Caki2 (cell line): ENCODE measurements around the gene KLHL29. TPM values are rescaled to one million over a fixed set of nuclear protein-coding genes. Genes with fewer than 3 reads are reported as not detected.
"Not testable (repeated sequence)": the region's sequence is repeated elsewhere in the genome, so short reads cannot be mapped to it uniquely, and the experiment has no call there.

Source experiments
- DNase-seq: peaks from one replicate; pipeline ENCODE4 v3.0.0-alpha.2; 2015; ENCODE audit warnings: low read depth
- in situ Hi-C: cut with HindIII; loops from 2 replicates; pipeline ENCODE4 v1.10.0; 2016; ENCODE audit warnings: low sequenced_read_pairs, low pct_unique_long_range_greater_than_20kb, mixed read lengths
- total RNA-seq: library from RNA; depleted of rRNA; stranded (reverse); fragments of >200 nt; shearing (Covaris generic); gene quantifications from 2 replicates; pipeline ENCODE4 v1.2.3, GENCODE V29; 2014; ENCODE audit warnings: low replicate concordance; rRNA removed

Gene KLHL29
- 1.4 and 2.1 TPM in 2 replicates for total RNA-seq

DNA sequence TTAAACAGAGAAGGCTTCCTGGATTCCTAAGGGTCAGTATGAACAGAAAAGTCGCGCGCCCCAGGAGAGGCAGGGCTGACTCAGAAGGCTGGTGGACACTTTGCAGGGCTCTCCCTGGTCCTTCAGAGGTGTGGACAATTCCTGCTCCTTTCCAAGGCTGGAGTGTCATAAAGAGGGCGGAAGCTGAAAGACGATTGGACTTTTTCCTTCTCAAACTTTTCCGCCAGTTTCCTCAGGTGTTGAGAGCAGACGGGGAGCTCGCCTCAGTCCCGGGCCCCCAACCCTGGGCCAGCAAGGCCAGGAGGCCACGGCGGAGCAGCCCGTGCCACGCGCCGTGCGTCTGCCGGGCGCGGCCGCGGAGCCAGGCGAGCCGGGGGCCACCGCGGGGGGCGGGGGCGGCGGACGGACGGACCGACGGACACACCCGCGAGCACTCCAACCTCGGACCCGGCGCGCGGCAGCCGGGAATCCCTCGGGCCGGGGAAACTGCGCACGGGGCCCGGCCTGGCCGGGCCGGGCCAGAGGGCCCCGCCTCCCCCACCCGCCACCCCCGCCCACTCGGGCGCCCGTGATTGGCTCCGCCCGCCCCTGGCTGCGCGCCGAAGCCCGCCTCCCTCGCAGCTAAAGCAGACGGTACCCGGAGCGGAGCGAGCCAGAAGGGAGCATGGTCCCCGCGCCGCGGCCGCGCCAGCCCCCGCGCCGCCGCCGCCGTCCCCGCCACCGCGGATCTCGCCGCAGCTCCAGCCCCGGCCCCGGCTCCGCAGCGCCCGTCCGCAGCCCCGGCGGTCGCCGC, at the start of gene KLHL29:
KLHL29 (plus strand) TSS at position 629 of the 793 bp plus-strand sequence. CDS start 177,018 bp downstream, outside the sequence.
- peak; percentile 56 for DNase-seq
- in situ Hi-C loops, result no loop called here

DNA sequence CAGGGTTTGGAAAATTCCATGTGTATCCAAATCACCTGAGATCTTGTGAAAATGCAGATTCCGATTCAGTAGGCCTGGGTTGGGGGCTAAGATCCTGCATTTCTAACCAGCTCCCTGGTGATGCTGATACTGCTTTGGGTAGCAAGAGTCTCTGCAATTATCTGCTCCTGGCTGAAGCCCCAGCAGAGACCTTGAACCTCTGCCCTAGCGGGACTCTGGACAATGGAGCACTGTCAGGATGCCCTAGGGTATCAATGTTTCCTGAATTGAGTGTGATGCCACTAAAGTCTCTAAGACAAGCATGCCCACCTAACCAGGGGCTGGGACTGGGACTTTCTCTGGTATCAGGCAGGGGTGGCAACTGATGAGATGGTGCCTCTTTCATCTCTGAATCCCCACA, 49.4 kb upstream of the KLHL29 start:
- DNase-seq, result no peak
- in situ Hi-C loops, result no loop called here

DNA sequence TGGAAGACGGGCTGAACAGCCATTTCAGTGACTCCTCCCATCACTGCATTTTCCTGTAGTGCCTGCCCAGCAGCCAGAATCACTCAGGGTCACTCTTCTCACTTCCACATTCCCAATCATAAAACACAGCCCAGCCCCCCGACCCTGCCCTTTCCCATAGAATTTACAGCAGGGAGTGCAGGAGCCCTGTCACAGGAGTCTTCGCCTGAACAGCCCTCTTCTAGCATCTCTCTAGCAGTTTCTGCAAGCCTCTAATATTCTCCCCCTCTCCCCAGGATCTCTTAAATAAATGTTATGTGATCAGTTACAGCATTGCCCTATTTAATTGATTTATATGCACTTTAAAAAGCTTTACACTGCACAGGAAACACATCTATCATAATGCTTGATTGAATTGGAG, 42.9 kb upstream of the KLHL29 start:
- in situ Hi-C loops, result no loop called here
- no peak for DNase-seq

DNA sequence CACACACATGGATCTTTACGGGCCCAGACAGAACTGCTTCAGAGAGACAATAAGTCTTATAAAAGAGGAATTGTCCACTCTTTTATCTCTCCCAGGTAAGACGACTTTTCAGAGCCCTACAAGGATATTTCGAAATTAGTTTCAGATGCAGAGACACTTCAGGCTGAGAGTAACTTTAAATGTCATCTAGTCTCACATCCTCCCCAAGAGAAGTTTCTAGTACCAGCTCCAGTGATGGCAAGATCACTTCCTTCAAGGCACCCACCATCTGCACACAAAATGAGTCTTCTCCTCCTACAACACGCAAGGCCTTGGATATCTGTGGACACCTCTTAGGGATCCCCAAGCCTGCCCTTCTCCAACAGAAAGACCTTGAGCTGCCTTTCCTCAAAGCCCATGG, 39.0 kb upstream of the KLHL29 start:
- in situ Hi-C loops, result no loop called here
- no peak for DNase-seq

DNA sequence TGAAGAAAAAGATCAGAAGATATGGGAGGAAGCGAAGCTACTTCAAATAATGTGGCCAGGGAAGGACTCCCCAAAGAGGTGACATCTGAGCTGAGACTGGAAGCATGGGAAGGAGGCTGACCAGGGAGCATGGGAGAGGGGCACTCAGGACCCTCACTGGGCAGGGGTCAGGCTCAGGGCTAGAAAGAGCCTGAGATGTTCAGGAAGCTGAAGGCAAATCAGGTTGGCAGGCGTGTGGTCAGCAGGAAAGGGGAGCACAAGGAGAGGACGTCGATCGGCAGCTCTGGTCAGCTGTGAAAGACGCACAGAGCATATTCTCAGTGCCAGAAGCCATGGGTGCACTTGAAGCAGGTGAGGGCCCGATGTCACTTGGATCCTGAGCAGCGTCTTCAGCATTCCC, 38.2 kb upstream of the KLHL29 start:
- in situ Hi-C loops, result no loop called here
- no peak for DNase-seq

DNA sequence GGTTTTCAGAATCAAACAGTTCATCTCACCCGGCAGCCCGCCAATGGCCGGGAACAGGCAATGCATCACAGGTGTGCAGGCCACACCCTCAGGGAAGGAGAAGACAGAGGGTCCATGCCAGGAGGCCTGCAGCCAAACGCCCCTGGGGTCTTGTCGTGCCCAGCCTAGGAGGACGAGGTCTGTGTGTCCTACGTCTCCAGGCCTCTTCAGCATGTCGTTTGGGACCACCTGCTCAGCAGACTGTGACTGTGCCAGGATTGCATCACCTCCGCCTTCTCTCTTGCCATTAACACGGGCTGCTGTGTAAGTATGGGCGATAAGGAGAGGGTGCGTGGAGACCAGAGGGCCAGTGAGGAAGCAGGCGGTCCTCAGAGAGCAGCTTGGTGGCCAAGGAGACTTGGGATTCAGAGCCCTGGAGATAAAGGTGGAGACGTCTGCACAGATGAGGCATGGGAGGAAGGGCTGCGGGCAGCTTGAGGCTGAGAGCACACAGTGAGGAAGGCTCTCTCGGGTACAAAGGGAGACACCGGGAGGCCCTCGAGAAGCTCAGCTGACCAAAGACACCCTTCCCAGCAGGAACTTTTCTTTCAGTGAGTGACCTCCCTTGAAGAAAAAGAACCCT, 37.4 kb upstream of the KLHL29 start:
- DNase-seq, result no peak
- in situ Hi-C loops, result no loop called here

DNA sequence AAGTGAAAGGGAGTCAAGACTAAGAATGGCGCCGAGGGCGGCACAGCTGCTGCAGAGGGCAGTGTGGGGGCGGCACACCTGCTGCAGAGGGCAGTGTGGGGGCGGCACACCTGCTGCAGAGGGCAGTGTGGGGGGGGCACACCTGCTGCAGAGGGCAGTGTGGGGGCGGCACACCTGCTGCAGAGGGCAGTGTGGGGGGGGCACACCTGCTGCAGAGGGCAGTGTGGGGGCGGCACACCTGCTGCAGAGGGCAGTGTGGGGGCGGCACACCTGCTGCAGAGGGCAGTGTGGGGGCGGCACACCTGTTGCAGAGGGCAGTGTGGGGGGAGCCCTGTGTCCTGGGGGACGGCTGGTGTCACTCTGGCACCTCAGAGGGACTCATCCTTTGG, 36.9 kb upstream of the KLHL29 start:
- in situ Hi-C loops, DNase-seq: not testable (repeated sequence)

DNA sequence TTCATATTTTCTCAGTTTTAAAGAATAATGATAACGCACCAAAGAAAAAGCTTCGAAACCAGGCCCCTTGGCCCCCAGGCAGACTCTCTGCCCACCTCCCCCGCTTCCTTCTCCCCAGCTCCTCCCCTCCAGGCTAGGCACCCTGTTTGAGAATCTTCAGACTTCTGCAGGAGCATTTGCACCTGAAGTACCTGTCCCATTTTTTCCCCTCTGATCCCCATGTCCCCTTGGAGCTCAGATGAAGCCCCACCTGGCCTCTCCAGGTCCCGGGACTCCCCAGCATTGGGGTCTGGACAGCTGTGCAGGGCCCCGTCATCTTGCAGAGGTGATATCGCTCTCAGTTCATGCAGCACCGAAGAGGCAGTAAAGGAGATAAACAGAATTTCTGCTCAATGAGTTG, 35.5 kb upstream of the KLHL29 start:
- no peak for DNase-seq
- in situ Hi-C loops, result no loop called here

DNA sequence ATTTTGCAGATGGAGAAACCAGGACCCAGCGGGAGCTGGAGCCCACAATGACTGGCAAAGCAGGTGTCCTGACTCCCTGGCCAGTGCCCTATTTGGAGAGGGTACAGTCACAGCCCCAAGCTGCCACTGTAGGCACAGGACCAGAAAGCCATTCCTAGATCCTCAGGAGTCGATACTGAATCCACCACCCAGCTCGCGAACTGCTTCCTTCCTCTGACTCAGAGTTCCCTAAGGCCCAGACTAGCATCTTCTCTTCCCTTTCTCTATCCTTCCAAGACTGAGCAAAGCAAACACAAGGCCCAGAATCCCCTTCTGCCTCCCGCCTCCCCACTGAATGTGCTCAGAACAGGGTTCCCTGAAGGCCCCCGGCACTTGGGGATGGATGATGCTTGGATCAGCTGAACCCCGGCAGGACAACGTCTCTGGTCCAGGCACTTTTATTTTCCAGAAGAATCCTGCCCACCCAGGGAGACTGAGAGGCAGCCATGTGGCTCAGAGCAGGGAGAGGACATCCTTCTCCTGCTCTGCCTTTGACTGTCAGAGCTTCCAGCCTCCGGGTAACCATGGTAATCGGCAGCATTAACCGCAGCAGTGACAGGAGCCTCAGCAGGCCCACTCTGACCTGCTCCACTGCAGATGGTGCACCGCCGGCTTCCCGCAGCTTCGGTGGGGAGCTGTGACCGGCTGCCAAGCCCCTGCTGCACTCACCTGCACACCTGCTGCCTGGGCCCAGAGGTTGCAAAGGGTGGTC, 34.8 kb upstream of the KLHL29 start:
- in situ Hi-C loops, result no loop called here
- DNase-seq, result no peak

DNA sequence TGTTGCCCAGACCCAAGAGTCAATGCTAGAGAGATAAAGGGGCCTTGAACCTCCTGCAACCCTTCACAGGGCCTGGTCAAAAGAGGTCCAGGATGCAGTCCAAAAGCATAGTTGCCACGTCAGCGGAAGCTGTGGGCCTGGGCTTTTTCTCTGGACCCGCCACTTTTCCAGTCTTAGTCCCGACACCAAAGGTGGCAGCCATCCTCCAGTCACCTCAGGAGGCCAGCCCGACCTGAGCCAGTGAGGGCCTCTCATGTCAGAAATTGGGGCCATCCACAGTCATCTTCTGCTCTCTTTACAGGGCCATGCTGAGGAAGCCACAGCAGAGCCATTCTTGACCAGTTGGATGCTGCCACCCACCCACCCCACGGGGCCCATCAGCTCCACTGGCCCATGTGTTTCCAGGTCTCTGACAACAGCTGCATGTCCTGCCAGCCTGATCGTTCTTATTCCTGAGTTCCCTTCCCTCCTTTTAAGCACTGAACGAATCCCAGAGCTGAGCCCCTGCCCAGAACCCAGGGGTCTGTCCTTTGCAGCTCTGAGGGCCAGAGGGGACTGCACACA, 34.1 kb upstream of the KLHL29 start:
- no peak for DNase-seq
- in situ Hi-C loops, result no loop called here

DNA sequence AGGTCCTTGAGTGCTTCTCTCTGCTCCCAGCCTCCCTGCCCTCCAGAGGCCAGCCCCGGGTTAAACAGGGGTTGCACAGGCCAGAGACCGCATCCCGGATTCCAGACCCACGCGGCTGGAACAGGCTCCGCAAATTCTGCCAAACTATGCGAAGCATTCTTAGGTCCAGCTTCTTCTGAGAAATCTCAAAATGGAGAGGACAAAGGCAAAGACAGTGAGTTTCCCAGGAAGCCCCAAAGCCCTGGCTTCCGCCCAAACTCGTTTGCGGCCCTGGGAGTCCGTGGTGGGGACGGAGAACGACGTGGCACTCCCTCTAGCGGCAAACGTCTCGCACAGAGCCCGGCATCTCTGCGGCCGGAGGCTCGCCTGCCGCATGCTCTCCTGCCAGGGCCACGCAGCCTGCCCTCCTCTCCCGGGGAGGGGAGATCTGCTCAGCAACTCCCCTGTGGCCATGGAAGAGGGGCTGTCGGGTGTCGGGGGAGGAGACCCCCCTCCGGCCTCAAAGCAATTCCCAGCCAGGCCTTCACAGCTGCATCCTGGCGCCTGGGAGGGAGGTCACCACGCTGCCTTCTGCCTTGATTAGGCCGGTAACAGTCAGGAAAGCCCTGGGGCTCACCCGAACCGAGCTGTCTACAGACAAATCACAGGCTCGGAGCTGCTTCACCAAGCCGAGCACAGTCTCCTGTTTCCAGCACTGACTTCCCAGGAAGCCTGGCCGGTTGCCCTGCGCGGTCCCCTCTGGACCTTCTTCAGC, 33.4 kb upstream of the KLHL29 start:
- in situ Hi-C loops, result no loop called here
- peak; percentile 48 for DNase-seq

DNA sequence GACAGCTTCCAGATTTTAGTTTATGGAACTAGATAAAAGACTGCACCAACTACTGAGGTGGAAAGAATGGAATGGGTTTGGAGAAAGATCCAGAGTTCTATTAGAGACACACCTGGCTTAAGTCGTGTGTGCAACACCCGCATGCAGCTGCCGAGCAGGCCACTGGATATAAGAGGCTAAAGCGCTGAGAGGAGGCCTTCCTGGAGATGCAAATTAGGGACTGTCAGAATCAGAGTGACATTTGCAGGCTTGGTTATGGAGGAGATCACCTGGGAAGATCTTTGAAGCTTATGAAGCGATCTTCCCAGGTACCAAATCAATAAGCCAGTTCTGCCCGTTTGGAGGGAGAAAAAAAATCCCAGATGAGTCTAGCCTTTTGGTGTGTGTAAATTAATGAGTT, 30.4 kb upstream of the KLHL29 start:
- in situ Hi-C loops, result no loop called here
- no peak for DNase-seq

DNA sequence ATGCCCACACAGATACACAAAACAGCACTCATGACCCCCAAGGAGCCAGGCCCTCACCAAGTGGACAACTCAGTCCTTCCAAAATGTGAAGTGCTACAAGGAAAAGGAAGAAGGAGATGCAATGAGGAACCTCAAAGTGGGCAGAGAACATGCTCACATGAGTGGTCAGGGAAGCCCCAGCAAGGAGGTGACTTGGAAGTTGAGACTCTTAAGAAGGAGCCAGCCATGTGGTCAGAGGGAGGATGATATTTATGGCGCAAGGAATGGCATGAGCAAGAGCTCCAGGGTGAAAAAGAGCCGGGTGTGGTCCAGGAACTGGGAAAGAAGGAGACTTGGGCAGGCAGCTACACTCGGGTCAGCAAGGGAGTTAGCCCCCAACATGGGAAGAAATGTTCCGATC, 30.0 kb upstream of the KLHL29 start:
- in situ Hi-C loops, result no loop called here
- no peak for DNase-seq

DNA sequence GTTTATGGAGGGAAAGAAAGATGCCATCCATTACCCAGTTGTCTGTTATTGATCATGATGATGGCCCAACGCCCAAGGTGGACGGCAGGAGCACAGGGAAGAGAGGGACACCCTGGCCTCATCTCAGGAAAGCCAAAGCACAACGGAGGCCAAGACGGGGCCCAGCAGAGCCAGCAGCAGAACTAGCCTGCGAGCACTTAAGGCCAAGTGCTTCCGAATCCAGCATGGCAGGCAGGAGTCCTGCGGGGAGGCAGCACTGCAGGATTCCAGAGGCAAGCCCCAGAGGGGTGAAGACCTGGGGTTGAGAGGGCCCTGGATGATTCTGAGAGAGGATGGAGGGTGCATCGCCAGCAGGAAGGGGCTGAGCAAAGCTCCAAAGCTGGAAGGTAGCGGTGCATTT, 28.3 kb upstream of the KLHL29 start:
- in situ Hi-C loops, result no loop called here
- DNase-seq, result no peak

DNA sequence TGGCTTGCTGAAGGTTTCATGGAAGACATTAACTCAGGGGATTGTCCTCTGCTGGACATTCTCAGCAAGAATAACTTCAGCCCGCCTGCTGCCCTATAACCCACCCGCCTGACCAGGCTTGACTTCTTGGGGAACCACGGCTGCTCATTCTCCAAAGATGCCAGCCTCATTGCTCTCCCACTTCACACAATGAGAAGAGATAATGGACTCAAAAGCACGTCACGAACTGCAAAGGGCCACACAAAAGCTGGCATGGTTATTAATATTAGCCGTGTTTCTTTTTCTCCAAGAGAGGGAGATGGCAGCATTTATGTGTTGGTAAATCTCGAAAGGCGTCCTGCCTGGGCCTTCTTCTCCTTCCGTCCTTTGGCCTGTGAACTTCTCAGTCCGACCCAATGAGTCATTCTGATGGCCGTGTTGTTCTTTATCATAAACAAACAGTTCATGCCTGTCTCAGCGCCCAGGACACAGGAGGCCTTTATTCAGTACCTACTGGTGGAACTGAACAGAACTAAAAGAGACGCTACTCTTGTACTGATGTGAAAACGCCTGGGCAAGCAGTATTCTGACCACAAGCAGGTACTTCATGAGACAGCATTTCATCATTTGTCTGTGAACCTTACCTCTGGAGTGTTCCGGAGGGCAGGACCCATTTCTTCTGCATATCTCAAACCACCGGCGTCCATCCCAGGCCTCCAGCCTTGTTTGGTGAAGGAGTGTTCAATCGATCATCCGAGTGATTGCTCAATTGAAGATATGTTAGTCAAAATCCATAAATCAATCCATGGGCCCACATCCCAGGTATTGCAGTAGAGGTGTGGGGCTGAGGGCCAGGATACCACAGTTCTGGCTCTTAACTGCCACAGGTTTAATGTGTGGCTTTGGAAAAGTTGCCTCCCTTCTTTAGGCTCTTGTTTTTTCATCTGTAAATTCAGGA, 25.1 kb upstream of the KLHL29 start:
- in situ Hi-C loops, result no loop called here

DNA sequence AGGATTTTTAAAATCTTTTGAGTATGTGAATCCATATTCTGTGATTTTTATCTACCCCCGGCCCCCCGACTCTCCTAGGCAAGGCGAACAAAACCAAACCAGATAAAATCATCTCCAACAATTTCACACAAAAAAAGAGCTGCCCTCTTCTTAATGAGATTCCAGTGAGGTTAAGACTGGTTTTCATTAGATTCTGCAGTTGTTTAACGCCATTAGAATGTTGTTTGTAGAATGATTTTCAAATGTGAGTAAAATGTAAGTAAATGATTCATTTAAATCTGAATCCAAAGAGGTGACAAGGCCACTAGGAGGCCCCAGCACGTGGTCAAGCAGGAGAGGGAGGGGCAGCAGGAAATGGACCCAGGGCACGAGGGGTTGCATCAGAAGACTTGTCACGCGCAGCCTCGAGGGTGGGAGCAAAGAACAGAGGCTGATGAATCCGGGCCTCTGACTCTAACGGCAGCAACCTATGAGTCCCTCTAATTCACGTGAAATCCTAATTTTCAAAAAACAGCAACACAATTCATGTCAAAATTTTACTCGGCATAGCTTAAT, 24.3 kb upstream of the KLHL29 start:
- no peak for DNase-seq
- in situ Hi-C loops, result no loop called here

More for the DNA sequence above, 25.1 kb upstream of the KLHL29 start:
- no peak for DNase-seq

DNA sequence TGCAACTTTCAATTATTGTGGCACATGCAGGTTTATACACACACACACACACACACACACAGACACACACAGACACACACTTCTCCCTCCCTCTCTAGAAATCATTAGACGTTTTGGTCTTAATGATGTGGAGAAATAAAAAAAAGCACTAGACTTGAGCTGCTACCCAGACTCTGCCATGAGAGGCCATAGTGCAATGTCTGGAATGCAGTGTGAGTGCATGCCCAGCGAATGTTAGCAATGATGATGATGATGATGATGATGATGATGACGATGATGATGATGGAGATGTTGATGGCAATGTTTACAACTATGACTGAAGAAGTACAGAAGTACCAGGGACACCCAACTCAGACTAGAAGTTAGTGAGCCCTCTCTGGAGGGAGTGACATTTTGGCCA, 23.8 kb upstream of the KLHL29 start:
- in situ Hi-C loops, result no loop called here
- DNase-seq, result no peak
